Natural killer cell (primary cell): ENCODE measurements around the gene KIRREL3. TPM values are rescaled to one million over a fixed set of nuclear protein-coding genes. Genes with fewer than 3 reads are reported as not detected.

Experiments used
- ATAC-seq, 3 donors: fragments of 150-1000 bp in 2 of 3; fragments of 200-7000 bp in 1 of 3; cut with Tn5 transposase; 1 replicate in 1 of 3; 2 replicates in 2 of 3; pipeline ENCODE4 v1.10.0; 2021; ENCODE audit warnings: mild to moderate bottlenecking in 2 of 3, moderate library complexity in 2 of 3
- DNase-seq, 2 donors: peaks; one replicate each; pipeline versions ENCODE4 v3.0.0 to v3.0.0-alpha.2; 2013 to 2021; ENCODE audit warnings: mixed read lengths in 1 of 2
- H3K27ac ChIP-seq: one replicate; pipeline ENCODE4 v1.5.1; 2013; ENCODE audit warnings: mild to moderate bottlenecking, low read length
- H3K27me3 ChIP-seq: one replicate; pipeline ENCODE4 v1.6.1; 2013; ENCODE audit warnings: low read length; ENCODE audit not compliant: control insufficient read depth, insufficient read depth
- H3K36me3 ChIP-seq: one replicate; pipeline ENCODE4 v1.6.1; 2013; ENCODE audit warnings: low read length; ENCODE audit not compliant: control insufficient read depth, insufficient read depth
- H3K4me1 ChIP-seq: one replicate; pipeline ENCODE4 v1.6.1; 2013; ENCODE audit warnings: low read length; ENCODE audit not compliant: control insufficient read depth, insufficient read depth
- H3K4me3 ChIP-seq: one replicate; pipeline ENCODE4 v1.5.1; 2013; ENCODE audit warnings: low read length
- H3K9me3 ChIP-seq: one replicate; pipeline ENCODE4 v1.6.1; 2013; ENCODE audit warnings: low read length; ENCODE audit not compliant: control insufficient read depth, insufficient read depth
- H3K27ac Mint-ChIP-seq, 2 donors: one replicate each; pipeline ENCODE4 v1.8.0; 2022; ENCODE audit warnings: mild to moderate bottlenecking in 2 of 2, mixed read lengths in 2 of 2, moderate library complexity in 1 of 2
- H3K27me3 Mint-ChIP-seq, 2 donors: one replicate each; pipeline ENCODE4 v1.8.0; 2022; ENCODE audit warnings: low read depth in 2 of 2, mixed read lengths in 2 of 2
- H3K36me3 Mint-ChIP-seq: one replicate; pipeline ENCODE4 v1.8.0; 2022; ENCODE audit warnings: mixed read lengths
- H3K4me1 Mint-ChIP-seq, 2 donors: one replicate each; pipeline ENCODE4 v1.8.0; 2022; ENCODE audit warnings: mixed read lengths in 2 of 2
- H3K4me3 Mint-ChIP-seq: one replicate; pipeline ENCODE4 v1.8.0; 2022; ENCODE audit warnings: mild to moderate bottlenecking, moderate library complexity, mixed read lengths
- H3K9me3 Mint-ChIP-seq, 2 donors: one replicate each; pipeline ENCODE4 v1.8.0; 2022; ENCODE audit warnings: mixed read lengths in 2 of 2
- CTCF ChIP-seq: fragments of 200-600 bp; IDR thresholded peaks from one replicate; pipeline ENCODE4 v1.8.0; 2022; ENCODE audit warnings: antibody characterized with exemption
- WGBS: methylation state at CpG from one replicate; pipeline ENCODE4 v1.1.7; 2013; ENCODE audit warnings: missing lambda C conversion rate; ENCODE audit not compliant: insufficient coverage; 5-methylcytosine and 5-hydroxymethylcytosine counted together
- intact Hi-C: fragments of 100-400 bp; cut with micrococcal nuclease; formaldehyde crosslinking; loops from one replicate; pipeline ENCODE4 v1.14.2; 2022
- total RNA-seq, 4 donors: library from RNA; stranded (reverse); fragments of 120-200 nt in 1 of 4; gene quantifications; one replicate each; pipeline versions ENCODE4 v1.2.3 to v1.2.4, GENCODE V29; 2013 to 2022

The KIRREL3 gene
- total RNA-seq, 3 donors from 2014 or later (not counting 1 experiment from before 2014, with no cell fraction given): not detected

- intact Hi-C loops: no loop called here
- Histone ChIP-seq H3K36me3 (no peaks in the 10 kb centered on the region), H3K27me3 (no peaks in the 10 kb centered on the region), H3K4me3 (no peak overlapping the region), H3K27ac (no peak overlapping the region), H3K9me3 (no peaks in the 10 kb centered on the region), H3K4me1 (no peaks in the 10 kb centered on the region)
- Mint-ChIP-seq H3K27ac (no peak overlapping the region), H3K4me1 (no peaks in the 10 kb centered on the region), H3K4me3 (no peak overlapping the region), H3K36me3 (no peaks in the 10 kb centered on the region), H3K9me3 (peaks cover 0 to 2% of the 10 kb centered on the region in 2 donors), H3K27me3 (no peaks in the 10 kb centered on the region)
- DNase-seq (no peak), ATAC-seq (no peak)
- TF ChIP-seq CTCF: no peak
- WGBS: 88% methylated on average over 15 of the region's 15 CpGs
These were observed 544.5 kb downstream of the KIRREL3 start for GRCh38 chr11:126456089-126456488.

- Mint-ChIP-seq H3K4me3 (no peak overlapping the region), H3K9me3 (peaks cover 5% of the 10 kb centered on the region in 2 donors), H3K27ac (no peak overlapping the region), H3K4me1 (peaks cover 6 to 7% of the 10 kb centered on the region in 2 donors), H3K36me3 (no peaks in the 10 kb centered on the region), H3K27me3 (no peaks in the 10 kb centered on the region)
- intact Hi-C loops: no loop called here
- Histone ChIP-seq H3K27ac (no peak overlapping the region), H3K4me3 (no peak overlapping the region), H3K4me1 (no peaks in the 10 kb centered on the region), H3K36me3 (no peaks in the 10 kb centered on the region), H3K9me3 (no peaks in the 10 kb centered on the region), H3K27me3 (no peaks in the 10 kb centered on the region)
- DNase-seq: no peak
- 87% methylated on average over 24 of the region's 24 CpGs for WGBS
- ATAC-seq: no peak
- TF ChIP-seq CTCF: no peak
These were observed 548.1 kb downstream of the KIRREL3 start for GRCh38 chr11:126452241-126453101.

GRCh38 chr11:126451211-126451802 lies 549.3 kb downstream of the KIRREL3 start:
- H3K9me3 ChIP-seq: no peaks in the 10 kb centered on the region
- no peaks in the 10 kb centered on the region for H3K27me3 ChIP-seq
- H3K27ac ChIP-seq: no peak overlapping the region
- whole genome bisulfite sequencing: 91% methylated on average over 15 of the region's 15 CpGs
- no peak for TF ChIP-seq CTCF
- no peaks in the 10 kb centered on the region for H3K36me3 Mint-ChIP-seq
- H3K4me1 ChIP-seq: no peaks in the 10 kb centered on the region
- no peak overlapping the region for H3K27ac Mint-ChIP-seq
- H3K27me3 Mint-ChIP-seq: no peaks in the 10 kb centered on the region
- no peaks in the 10 kb centered on the region for H3K36me3 ChIP-seq
- H3K4me3 Mint-ChIP-seq: no peak overlapping the region
- H3K4me3 ChIP-seq: no peak overlapping the region
- H3K9me3 Mint-ChIP-seq: peaks cover 5% of the 10 kb centered on the region in 2 donors
- intact Hi-C loops: no loop called here
- H3K4me1 Mint-ChIP-seq: peaks cover 6 to 7% of the 10 kb centered on the region in 2 donors
- no peak for DNase-seq
- no peak for ATAC-seq
